Smooth muscle cell of the brain vasculature (primary cell): ENCODE data around the gene PITPNC1.
"Not testable (repeated sequence)": the region's sequence is repeated elsewhere in the genome, so short reads cannot be mapped to it uniquely, and the experiment has no call there.

Source experiments
- DNase-seq: peaks from one replicate; pipeline ENCODE4 v3.0.0-alpha.2; 2012; ENCODE audit warnings: low read depth, low spot score

The PITPNC1 gene

GRCh38 chr17:67725373-67725791 is 348.3 kb downstream of the PITPNC1 start:
- no peak for DNase-seq

- no peak for DNase-seq
Measured at GRCh38 chr17:67725807-67726206, 348.7 kb downstream of the PITPNC1 start.

- DNase-seq: not testable (repeated sequence)
Measured at GRCh38 chr17:67727152-67728039, 350.3 kb downstream of the PITPNC1 start.

GRCh38 chr17:67729903-67730302 is 352.8 kb downstream of the PITPNC1 start:
- DNase-seq: no peak

GRCh38 chr17:67730731-67731130 is 353.6 kb downstream of the PITPNC1 start:
- no peak for DNase-seq

GRCh38 chr17:67733449-67733848 is 356.4 kb downstream of the PITPNC1 start:
- DNase-seq: no peak

GRCh38 chr17:67737145-67737544 is 360.1 kb downstream of the PITPNC1 start:
- no peak for DNase-seq

- DNase-seq: no peak
Measured at GRCh38 chr17:67742025-67742424, 364.9 kb downstream of the PITPNC1 start.
